HG03175 (cell line): Measurements from ENCODE around the gene ADGRA1.
"Not testable (repeated sequence)": the region's sequence is repeated elsewhere in the genome, so short reads cannot be mapped to it uniquely, and the experiment has no call there.

Experiments
- ATAC-seq: cut with Tn5 transposase; IDR thresholded peaks from one replicate; pipeline ENCODE4 v1.9.1; 2021; ENCODE audit warnings: mild to moderate bottlenecking, moderate library complexity; ENCODE audit not compliant: unreplicated experiment

ADGRA1 gene

GRCh38 chr10:133141144-133141957 is 53.6 kb downstream of the ADGRA1 start:
- ATAC-seq: no peak

- no peak for ATAC-seq
These were observed 54.2 kb downstream of the ADGRA1 start for GRCh38 chr10:133141958-133142340.

- no peak for ATAC-seq
These were observed 54.9 kb downstream of the ADGRA1 start for GRCh38 chr10:133142523-133143199.

- no peak for ATAC-seq
These were observed 55.4 kb downstream of the ADGRA1 start for GRCh38 chr10:133143200-133143533.

GRCh38 chr10:133143546-133143945 is 55.8 kb downstream of the ADGRA1 start:
- no peak for ATAC-seq

DNA sequence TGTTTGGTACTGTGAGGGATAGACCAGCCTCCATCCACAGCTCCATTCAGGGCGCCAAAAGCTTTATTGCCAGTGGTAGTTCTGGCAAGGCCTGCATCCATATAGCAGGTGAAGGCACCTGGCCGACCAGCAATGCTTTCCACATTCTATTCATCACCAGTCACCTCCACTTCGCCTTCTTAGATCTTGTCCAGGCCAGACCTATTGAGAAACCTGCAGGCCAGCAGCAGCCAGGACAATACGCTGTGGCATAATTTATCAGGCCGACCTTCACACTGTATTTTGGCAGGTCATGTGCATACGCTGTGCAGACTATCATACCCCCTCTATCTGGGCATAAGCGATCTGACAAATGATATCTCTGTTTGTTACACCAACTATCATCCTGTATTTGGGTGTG is 57.0 kb downstream of the ADGRA1 start:
- ATAC-seq: no peak

DNA sequence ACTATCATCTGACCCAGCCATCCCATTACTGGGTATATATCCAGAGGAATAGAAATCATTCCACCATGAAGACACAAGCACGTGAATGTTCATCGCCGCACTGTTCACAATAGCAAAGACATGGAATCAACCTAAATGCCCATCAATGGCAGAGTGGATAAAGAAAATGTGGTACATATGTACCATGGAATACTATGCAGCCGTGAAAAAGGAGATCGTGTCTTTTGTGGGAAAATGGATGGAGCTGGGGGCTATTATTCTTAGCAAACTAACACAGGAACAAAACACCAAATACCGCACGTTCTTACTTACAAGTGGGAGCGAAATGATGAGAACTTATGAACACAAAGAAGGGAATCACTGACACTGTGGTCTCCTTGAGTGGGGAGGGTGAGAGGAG is 62.5 kb downstream of the ADGRA1 start:
- no peak for ATAC-seq

DNA sequence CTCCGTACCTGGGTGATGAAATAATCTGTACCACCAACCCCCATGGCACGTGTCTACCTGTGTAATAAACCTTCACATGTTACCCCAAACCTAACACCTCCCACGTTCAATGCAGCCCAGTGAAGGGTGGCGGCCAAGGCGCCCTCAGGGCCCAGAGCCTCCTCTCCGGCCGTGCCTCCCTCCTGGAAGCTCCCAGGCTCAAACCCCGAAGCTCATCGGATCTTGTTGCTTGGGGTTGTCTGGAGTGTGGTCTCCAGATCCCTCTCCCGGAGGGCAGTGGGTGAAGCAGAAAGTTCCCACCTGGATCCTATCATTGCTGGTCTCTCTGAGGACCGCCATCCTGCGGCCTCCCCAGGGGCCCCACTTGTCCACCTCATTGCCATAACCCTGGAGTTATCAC is 62.9 kb downstream of the ADGRA1 start:
- ATAC-seq: no peak

- ATAC-seq: not testable (repeated sequence)
These were observed 63.3 kb downstream of the ADGRA1 start for GRCh38 chr10:133151071-133151470.

DNA sequence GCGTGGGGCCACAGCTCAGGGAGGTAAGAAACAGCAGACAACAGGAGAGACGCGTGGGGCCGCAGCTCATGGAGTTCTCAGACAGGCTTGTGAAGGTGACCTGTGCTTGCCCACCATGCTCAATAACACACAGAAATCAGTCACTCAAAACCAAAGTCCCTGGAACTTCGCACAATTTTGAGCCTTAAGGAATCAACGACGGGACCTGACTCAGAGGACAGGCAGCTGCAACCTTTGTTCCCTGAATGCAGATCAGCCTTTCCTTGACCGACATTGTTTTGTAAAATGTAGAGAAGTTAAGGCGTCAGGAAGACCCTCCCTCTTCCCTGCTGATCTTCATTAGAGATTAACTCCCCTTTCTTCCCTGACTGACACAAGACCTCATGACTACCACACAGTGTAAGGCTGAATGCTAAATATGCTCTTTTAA is 63.8 kb downstream of the ADGRA1 start:
- no peak for ATAC-seq

DNA sequence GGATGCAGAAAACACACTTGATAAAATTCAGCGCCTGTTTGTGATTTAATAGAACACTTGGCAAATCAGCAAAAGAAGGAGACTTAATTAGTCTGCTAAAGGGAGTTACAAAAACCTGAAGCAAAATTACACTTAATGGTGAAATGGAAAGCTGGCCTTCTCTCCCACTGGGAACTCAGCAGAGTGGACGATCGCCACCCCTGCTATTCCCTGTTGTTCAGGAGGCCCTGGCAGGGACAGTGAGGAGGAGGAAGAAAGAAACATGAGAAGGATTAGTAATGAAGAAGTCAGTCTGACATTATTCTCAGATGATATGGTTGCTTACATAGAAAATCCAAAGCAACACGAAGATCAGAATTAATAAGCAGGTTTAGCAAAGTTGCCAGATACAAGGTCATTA is 66.7 kb downstream of the ADGRA1 start:
- no peak for ATAC-seq

- no peak for ATAC-seq
These were observed 67.5 kb downstream of the ADGRA1 start for GRCh38 chr10:133154996-133155778.

- ATAC-seq: no peak
These were observed 69.2 kb downstream of the ADGRA1 start for GRCh38 chr10:133156674-133157579.

- no peak for ATAC-seq
These were observed 70.1 kb downstream of the ADGRA1 start for GRCh38 chr10:133157662-133158436.

DNA sequence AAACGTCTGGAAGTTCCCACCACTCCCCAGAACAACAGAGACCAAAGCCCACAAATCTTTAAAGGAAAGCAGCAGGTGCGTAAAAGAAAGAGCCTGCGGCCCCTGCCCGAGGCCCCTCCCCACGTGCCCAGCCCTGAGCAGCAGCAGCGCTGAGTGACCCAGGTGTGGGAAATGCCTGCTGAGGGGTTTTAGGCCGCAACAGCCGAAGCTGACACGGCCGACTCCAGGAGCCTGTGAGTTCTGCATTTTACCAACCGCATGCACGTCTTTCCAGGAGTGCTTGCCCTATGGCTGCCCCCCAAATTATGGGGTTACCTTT is 70.7 kb downstream of the ADGRA1 start:
- no peak for ATAC-seq

DNA sequence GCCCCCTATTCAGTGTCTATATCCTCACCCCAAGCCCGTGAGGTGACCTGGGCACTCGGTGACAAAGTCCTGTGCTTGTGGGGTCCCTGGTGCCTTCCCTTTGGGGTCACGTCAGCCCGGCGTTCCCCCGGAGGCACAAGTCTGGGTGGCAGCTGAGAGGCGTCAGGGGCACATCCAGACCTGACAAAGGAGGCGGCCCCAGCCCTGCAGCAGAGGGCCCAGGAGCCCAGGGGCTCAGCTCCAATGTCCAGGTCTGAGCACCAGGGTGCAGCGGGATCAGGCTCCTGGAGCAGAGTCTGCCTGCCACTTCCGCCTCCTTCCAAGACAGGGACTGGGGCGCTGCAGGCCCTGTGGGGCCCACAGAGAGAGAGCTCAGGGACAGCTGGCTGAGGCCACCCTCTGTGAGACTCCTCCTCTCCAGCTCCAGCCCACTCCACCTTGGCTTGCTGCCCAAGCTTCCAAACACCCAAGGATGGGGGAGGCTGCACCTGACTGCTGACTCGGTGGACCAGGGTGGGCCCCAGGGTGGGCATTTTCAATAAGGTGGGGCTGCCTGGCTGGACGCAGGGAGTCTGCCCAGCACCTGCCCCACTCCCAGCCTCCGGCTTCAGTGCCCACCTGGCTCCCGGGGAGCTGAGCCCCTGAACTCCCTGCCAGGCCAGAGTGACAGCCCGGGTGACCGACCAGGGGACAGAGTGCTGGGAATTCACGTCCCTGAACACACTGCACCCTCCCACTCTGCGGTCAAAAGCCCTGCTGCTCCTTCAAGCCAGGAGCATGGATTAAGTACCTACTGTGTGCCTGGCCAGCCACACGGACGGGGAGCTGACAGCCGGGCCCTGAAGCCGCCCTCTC is 71.3 kb downstream of the ADGRA1 start:
- no peak for ATAC-seq

GRCh38 chr10:133159611-133159949 is 71.9 kb downstream of the ADGRA1 start:
- no peak for ATAC-seq

GRCh38 chr10:133159950-133160825 is 72.5 kb downstream of the ADGRA1 start, which contains the start of gene KNDC1:
KNDC1 (plus strand) TSS chr10:133160219; CDS start chr10:133160468, 249 bp downstream.
- no peak for ATAC-seq
